ENCODE results near the gene ADIRF. TPM values are rescaled to one million over a fixed set of nuclear protein-coding genes. Genes with fewer than 3 reads are reported as not detected.
"Not testable (repeated sequence)": the region's sequence is repeated elsewhere in the genome, so short reads cannot be mapped to it uniquely, and the experiment has no call there.

ADIRF gene
- total RNA-seq, 1 donor from 2014 or later, result 790 TPM

DNA sequence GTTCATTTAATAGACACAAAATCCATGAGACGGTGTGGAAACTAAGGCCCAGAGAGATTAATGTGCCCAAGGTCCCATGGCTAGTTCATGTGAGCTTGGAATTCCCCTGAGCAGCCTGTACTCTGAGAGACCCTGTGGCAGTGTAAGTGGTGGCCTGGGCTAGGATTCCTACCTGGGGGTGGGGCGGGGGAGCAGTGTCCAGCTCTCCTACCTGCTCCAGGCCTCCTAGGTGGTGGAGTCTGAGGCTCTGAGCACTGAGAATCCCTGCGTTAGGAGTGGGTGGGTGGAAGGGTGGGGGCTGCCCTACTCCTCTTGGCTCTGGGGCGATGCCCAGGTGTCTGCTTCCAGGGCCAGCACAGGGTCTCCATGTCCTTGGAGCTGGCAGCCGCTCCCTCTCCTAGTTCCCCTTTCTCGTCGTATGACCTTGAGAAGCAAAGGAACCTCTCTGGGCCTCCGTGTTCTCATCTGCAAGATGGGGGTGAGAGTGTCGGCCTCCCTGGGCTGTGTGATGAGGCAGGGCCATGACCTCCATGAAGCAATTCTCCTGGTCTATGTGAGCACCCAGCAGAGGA, 7.3 kb upstream of the ADIRF start:
- no peak for DNase-seq (ENCODE audit: low spot score)

DNA sequence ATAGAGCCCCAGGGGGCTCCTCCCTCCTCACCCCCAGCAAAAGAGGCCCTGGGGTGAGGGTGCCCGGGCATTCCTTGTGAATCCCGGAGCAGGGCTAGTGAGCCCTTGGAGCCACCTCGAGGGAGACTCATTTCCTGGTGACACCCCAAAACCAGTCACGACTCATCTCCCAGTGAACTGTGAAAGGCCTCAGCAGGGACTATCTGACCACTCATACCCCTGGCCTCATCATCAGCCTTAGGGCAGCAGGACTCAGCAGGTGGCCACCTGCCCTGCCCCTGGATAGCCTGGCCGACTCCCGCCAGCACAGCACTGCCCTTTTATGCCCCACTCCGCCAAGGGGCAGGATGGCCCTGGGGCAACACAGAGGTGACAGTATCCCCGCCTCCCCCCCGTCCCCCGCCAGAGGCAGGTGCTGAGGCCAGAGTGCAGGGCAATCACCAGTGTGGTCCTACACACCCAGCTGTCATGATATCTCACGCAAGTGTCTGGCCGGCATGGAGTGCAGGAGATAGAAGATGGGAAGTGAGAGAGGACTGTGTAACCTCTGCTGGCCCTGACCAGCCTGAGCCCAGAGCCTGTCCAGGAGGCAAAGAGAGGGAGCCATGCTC, 6.7 kb upstream of the ADIRF start:
- DNase-seq (ENCODE audit: low spot score), result no peak

DNA sequence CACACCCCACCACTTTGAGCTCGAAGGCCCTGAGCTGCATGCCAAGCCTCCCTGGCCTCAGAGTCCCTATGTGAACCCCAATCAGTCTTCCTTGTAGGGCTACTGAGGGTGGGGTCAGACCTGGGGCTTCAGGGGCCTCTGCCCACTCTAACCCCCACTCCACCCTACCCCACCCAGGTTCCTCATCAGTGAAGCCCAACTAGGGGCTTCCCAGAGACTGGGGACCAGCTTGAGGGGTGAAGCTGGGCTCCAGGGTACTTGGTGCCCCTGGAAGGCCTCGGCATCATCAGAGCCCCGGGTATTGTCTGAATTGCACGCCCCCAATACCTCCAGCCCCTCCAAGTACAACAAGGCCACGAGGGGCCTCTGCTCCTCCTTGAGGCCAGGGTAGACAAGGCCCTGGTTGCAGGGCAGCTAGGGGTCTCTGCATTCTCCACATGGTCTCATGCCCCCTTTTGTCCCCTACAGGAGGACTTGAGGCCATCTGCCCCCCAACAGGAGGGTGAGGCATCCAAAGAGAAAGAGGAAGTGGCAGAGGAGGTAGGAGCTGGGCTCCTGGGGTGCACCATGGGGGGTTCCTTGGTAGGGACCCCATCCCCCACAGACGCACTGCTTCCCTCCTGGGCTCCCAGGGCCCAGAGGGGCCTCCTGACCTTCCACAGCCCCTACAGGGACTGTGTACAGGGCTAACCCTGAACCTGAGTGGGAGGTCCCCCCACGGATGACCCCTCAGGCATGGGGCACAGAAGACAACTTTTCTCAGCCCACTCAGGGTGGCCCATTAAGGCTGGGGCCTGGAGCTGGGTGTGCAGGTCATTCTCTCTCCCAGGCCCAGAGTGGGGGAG, 5.9 kb upstream of the ADIRF start:
- DNase-seq (ENCODE audit: low spot score), result peak; percentile 42

DNA sequence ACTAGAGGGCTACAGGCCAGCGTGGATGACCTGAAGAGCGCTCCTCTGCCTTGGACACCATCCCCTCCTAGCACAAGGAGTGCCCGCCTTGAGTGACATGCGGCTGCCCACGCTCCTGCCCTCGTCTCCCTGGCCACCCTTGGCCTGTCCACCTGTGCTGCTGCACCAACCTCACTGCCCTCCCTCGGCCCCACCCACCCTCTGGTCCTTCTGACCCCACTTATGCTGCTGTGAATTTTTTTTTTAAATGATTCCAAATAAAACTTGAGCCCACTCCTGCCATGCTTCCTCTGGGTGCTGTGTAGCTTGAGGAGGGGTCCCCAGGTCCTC, 5.3 kb upstream of the ADIRF start:
- peak; percentile 30 for DNase-seq (ENCODE audit: low spot score)

DNA sequence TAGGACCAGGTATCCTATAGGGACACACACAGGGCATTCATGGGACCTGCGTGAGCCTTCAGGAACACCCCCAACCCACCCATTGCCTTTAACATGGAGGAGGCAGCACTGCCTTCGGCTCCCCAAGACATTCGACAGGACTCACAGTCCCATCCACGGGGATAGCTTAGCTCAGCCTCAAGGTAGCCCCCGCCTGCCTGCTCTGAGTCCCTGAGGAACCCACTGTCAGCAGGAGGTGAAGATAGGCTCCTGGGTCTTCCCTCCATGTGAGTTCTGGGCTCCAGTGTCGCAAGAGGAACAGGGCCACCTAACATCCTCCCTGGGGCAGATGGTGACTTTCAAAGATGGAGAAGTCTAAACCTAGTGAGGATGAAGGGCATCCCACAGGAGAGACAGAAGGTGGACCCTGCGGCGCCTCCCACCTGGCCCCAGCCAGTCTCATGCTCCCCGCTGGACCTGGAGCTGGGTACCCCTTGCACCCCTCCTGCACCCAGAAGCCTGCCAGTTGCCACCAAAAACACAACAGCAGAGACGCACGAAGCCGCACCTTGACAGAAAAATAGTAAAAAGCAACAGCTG, 4.9 kb upstream of the ADIRF start:
- DNase-seq (ENCODE audit: low spot score), result peak; percentile 41

DNA sequence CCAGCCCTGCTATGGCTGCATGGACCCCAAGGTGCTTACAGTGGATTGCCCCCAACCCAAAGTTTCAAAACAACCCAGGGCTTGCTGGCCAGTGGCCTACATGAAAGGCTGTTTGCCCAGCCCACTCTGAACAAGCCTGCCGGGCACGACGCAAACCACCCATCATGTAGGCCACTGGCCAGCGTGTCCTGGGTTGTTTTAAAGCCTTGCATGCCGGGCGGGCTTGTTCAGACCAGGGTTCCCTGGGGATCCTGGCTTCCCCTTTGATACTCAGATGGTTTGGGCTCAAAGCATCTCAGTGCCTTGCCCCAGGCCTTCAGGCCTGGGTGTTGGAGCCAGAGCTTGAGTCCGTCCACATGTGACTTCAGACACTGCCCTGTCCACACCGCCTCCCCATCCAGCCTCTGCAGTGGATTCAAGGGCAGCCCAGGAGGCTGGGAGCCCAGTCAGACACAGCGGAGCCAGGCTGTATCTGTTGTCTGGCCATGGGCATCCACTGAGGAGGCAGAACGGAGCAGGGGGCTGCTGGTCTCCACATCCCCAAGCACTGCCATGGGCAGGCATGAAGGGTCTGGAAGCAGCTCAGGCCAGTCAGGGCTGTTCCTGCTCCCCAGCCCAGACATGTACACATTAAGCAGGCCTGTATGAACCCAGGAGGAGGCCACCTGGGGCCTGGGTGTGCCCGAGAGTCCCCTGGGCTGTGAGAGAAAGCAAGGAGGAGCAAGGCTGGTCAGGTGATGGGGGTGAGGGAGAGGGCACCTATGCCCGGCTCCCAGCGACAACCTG, 4.0 kb upstream of the ADIRF start:
- peak; percentile 69 for DNase-seq (ENCODE audit: low spot score)

DNA sequence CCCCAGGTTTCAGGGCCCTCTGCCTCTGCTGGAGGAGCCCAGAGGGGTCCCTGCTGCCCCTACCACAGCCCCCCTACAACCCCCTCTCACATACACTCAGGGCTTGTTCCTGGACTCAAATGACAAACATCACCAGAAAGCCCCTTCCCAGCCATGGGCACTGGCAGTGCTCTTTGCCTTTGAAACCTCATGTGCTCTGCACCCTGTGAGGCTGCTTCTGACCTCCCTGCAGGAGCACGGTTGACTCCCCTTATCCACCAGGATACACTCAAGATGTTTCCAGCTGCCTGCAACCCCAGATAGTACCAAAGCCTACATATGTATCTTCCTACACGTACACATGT, 3.5 kb upstream of the ADIRF start:
- no peak for DNase-seq (ENCODE audit: low spot score)

DNA sequence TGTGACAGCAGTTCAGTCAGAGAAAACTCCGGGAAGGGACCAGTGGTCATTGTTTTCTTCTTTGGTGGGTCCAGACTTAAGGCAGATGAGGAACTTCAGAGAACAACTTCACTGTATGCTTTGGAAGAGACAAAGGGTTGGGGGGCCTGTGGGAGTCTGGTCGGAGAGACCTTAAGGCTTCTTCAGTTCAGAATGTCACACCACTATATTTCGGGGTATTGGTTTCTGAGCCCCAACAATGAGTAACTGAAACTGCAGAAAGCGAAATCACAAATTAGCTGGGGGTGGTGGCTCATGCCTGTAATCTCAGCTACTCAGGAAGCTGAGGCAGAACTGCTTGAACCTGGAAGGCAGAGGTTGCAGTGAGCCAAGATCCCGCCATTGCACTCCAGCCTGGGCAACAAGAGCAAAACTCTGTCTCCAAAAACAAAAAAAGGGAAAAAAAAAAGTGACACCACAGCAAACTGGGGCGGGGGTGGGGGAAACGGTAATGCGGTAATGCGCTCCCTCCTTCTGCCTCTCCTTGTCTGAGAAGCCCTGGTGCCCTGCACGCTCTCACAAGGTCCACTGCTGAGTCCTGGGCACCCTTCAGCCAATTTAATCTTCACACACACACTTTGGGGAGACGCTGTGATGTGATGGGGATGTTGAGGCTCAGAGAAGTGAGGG, 2.2 kb upstream of the ADIRF start:
- peak; percentile 26 for DNase-seq (ENCODE audit: low spot score)

DNA sequence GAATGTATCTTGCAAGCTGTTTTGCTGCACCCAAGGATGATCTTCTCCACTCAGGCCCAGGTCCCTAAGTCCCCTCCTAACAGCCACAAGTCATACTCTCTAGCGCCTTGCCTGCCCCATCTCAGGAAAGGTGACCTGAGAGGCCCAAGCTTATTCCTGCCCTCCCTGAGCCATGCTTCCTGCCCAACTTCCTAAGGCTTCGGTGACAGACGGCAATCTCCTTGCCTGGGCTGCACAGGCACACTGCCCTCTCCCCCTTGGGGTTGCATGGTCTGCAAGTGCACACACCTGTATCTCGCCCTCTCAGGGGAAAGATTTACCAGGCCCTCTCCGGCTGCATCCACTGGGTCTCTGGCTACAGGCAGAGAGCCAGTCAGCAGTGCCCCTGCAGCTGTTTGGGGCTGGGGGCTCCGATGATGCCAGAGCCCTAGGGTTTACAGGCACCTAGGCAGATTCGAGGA, 771 bp upstream of the ADIRF start:
- DNase-seq (ENCODE audit: low spot score), result peak; percentile 44

DNA sequence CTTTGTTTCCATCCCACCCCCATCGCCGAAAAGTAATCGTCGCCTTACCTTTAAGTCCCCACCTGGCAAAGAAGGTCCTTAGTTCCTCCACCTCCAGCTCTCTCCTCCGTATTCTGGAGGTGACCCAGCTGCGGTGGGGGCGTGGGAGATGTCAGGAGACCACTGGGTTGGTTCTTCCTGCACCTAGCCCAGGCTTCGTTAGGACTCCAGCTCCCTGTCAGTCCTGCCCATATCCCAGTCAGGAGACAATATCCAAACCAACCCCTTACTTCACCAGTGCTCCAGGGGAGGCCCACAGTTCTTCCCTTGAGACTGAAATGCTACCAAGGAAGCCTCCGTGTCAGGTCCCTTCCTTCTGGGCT, 693 bp downstream of the ADIRF start:
- DNase-seq (ENCODE audit: low spot score), result no peak

DNA sequence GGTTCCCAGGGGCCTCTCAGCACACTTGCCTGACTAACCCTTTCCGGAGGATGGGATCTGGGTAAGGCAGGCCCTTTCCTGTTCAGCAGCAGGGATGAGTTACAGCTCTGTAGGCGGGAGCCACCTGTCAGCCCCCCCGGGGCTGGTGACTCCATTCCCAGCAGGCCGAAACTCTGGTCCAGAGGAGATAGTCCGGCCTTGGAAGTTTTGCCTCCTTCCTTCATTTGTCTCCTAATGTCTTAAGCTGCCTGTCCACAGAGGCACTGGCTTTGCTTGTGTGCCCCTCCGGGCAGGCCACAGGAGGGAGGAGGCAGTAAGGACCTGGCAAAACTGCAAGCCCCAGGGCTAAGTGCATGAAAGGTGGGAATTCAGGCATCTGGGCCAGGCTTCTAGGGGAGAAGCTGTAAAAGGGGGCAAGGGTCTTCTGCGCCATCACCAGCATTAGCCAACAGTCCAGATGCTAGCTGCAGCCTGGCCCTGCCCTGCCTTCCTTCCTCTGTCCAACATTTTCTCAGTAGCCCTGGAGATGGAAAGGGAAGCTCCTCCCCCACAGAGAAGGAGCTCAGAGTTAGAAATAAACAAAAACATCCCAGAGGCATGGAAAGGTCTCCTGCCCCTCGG, 1.2 kb downstream of the ADIRF start:
- no peak for DNase-seq (ENCODE audit: low spot score)

DNA sequence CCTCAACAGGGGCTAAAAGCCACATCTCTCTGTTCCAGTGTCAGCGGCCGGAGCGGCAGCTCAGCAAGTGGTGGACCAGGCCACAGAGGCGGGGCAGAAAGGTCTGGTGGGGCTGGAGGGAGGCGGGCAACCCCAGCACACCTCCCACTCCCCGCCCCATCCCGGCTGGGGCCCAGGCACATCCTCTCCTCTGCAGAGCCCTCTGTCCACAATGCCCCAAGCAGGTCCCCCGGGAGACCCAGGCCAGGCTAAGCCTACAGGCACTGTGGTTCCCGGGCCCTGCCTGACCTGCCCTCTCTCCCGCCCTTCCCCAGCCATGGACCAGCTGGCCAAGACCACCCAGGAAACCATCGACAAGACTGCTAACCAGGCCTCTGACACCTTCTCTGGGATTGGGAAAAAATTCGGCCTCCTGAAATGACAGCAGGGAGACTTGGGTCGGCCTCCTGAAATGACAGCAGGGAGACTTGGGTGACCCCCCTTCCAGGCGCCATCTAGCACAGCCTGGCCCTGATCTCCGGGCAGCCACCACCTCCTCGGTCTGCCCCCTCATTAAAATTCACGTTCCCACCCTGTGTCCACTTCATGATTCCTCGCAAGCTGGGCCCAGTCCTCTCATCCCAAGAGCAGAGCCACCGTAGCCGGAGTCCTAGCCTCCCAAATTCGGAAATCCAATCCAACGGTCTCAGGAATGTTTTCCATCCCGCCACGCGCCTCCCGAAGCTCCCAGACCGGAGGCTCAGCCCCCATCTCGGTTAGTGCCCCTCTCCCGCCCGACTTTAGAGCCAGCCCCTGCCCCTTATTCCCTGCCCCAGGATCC, 2.1 kb downstream of the ADIRF start:
- DNase-seq (ENCODE audit: low spot score), result peak; percentile 90

DNA sequence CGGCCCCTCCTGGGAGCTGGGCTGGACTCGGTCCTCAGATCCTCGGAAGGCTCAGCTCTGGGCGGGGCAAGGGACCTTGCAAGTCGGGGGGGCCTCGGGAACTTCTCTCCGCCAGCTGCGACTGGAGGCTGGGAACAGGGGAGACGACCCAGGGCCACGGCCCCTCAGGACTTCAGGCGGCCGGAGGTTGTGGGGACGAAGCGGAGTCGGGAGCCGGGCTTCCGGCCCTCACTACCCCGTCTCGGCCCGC, 2.6 kb downstream of the ADIRF start:
- DNase-seq (ENCODE audit: low spot score), result no peak

DNA sequence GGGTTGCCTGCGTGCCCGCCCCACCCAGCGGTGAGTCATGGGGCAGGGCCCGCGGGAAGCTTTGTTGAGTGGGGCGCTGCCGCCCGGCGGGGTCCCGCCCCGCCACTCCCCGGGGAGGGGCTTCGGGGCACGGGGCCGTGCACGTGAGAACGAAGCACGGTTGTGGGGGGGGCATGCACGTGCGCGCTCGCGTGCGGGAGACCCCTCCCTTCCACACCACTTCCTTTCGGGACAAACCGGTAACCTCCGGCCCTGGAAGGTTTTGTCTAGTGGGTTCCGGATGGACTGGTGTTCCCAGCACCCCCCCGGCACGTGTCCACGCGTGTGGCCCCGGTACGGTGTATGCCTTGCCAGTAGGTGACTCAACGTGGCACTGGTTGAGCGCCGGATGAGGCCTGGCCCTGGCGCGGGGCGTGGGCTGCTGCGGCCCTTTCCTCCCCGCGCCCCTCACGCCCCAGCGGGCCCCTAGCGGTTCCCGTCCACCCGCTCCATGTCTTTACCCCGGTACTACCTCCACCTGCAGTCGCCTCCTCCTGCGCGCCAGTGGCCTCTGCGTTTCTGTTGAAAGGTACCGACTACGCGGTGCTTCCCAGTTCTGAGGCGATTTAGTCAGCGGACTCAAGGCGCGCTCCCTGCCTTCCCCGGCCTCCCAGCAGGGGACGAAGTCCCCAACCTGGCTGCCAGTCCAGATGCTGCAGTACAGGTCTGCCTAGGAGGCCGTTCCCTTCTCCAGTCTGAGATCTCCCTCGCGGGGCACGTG, 3.1 kb downstream of the ADIRF start:
- DNase-seq (ENCODE audit: low spot score), result peak; percentile 95

DNA sequence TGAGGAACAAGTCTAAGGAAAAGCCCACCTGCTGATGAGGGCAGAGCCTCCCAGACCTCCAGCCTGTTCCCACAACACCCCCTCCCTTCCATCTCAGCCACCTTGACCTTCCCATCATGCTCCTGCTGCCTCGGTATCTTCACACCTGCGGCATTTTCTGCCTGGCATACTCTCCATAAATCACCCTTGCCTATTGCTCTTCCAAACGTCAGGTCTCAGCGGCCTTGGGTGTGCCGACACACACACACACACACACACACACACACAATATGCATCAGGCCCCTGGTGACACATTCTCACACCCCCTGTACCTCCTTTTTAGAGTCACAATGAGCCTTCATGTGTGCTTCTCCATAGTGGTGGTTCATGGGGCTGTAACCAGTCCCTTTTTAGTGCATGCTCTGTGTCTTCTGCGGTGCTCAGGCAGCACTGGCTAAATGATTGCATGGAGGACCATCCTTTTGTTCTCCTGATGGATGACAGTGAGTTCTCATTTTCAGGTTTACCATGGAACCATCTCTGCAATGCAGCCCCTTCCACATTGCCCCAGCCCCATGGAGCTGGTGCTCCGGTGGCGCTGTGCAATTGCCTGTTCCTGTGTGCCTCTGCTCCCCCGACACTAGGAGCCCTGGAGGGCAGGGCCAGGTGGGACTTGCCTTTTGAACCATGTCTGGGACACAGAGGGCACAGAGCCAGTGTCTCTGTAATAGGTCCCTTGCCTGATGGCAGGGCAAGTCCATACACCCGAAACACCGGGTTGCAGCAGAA, 4.5 kb downstream of the ADIRF start:
- no peak for DNase-seq (ENCODE audit: low spot score)

DNA sequence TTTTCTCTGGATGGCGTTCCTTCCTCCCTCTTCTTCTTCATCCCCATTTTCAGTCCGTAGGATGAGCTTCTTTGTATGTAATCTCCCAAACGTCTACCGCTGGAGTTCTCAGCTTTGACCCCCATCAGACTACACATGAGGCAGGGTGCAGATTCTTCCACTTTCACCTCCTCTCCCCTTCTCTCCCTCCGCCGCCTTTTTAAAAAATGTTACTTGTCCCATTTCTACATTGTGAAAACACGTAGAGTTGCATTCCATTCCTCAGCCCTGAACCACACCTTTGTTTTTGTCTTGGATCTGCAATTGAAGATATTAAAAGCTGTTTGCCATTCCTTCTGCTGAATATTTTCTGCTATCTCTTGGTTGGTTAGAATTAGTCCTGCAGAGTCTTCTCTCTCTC, 6.2 kb downstream of the ADIRF start:
- DNase-seq (ENCODE audit: low spot score), result no peak

DNA sequence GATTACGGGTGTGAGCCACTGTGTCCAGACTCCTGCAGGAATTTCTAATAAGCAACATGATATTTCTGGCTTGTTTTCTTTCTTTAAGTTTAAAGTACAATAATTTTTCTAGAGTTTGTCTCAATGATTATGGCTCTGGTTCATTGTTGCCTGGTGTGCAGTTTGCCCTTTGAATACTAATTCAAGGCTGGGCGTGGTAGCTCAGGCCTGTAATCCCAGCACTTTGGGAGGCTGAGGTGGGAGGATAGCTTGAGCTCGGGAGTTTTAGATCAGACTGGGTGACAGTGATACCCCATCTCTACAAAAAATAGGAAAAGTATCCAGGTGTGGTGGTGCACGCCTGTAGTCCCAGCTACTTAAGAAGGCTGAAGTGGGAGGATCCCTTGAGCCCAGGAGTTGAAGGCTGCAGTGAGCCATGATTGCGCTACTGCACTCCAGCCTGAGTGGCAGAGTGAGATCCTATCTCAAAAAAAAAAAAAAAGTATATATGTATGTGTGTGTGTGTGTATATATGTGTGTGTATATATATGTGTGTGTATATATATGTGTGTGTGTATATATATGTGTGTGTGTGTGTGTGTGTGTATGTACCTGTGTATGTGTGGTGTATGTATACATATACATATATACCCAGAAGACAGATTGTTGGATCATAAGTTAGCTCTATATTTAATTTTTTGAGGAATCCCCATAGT, 8.2 kb downstream of the ADIRF start:
- DNase-seq (ENCODE audit: low spot score), result no peak

DNA sequence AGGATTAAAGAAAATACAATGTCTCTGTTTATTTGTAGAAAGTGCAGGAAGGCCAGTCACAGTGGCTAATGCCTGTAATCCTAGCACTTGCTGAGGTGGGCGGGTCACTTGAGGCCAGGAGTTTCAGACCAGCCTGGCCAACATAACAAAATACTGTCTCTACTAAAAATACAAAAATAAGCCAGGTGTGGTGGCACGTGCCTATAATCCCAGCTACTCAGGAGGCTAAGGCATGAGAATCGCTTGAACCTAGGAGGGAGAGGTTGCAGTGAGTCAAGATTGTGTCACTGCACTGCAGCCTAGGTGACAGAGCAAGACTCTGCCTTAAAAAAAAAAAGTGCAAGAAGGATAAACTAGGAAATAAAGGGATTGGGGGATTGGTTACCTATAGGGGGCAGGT, 10.2 kb downstream of the ADIRF start:
- not testable (repeated sequence) for DNase-seq (ENCODE audit: low spot score)

All from ureter (tissue), 1 donor.